ENCODE data around the gene UQCC3.
"Not testable (repeated sequence)": the region's sequence is repeated elsewhere in the genome, so short reads cannot be mapped to it uniquely, and the experiment has no call there.

UQCC3 gene

GRCh38 chr11:62703921-62704320 lies 32.4 kb downstream of the UQCC3 start:
- DNase-seq (ENCODE audit: low read depth), result not testable (repeated sequence)

GRCh38 chr11:62705413-62705812 lies 33.9 kb downstream of the UQCC3 start:
- no peak for DNase-seq (ENCODE audit: low read depth)

DNA sequence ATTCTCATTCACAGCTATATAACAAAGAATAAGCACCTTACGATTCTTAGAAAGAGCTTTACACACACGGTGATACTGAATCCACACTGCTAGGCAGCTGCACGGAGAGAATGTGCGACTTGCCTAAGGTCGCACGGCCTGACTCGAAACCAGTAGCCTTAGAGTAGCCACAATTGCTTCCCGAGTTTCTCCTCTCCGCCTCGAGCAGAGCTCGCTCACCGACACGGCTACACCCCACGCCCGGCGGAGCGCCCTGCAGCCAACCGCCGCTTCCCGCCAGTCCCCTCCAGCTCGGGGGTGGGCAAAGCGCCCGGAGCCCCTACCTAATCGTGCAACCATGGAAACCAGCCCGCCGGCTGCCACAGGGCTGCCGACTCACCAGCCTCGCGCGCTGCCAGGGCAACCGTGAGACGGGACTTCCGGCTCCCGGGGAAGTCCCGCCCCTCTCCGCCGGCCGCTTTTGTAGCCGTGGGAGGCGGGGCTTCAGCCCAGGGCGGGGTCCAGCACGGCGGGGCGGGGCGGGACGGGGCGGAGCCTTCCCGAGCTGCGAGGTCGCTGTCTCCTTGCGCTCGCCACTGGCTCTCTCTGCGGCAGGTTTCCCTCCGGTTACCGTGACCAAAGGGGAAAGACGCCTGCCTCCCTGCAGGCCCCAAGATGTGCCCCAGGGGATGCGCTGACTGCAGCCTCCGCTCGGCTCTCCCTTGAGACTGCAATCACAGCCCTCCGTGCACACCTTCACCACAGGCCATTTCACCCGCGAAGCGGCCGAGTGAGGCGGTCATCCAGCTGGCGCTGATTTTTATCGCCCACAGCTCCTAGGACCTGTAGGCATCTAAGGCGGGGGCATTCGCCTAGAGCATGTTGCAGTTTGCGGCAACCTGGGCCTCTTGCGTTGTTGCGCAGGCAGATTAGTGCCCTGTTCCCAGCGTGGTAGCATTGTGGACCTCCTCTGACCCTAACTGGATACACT lies 34.7 kb downstream of the UQCC3 start:
- peak; percentile 74 for DNase-seq (ENCODE audit: low read depth)

DNA sequence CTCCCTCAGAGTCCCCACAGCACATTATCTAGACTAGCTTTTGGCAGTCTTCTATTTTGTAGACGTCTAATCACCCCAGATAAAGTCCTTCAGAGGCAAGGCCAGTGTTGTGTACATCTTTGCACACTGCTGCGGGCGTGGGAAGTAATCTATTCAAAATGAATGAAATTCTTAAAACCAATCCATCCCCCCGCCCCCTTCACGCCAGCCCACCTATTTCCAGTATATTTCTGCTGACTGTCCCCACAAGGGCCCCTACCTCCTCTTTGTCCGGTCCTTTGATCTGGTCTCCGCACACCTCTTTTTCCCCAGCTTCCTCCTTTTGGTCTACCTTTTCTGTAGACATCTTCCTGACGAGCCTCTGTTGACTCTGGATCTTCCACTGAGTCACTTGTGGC lies 35.4 kb downstream of the UQCC3 start:
- DNase-seq (ENCODE audit: low read depth), result no peak

DNA sequence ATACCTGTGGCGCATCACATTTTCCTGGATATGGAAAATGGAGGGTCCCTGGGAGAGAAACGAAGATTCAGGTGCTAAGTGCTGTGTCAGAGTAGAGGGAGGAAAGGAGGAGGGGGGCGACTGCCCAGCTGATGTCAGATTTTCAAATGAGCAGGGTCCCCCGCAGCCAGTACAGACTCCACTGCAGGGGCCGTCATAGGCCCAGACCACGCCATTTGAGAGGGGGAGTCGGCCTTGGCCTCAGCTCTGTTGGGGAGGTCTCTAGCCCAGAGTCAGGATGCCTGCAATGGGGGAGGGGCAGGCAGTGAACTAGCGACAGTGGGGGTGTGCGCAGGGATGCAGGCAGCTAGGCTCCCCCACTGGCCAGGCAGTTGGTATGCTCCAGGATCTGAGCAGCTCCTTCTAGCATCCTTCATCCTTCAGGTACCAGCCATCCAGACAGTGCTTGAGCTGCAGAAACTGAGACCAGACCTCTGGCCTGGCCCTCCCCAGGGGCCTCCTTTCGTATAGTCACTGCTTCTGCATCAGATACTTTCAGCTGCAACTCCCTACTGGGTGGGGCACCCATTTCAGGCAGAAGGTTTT lies 35.9 kb downstream of the UQCC3 start, which contains the start of the genes BSCL2 and GNG3:
Gene BSCL2, minus strand, starts transcription at position 148 of the 585 bp plus-strand sequence. CDS start 229 bp downstream, outside the sequence.
Gene GNG3, plus strand, starts transcription at position 400 of the 585 bp plus-strand sequence. CDS start 620 bp downstream, outside the sequence.
- DNase-seq (ENCODE audit: low read depth), result no peak

GRCh38 chr11:62708392-62708791 lies 36.9 kb downstream of the UQCC3 start:
- no peak for DNase-seq (ENCODE audit: low read depth)

DNA sequence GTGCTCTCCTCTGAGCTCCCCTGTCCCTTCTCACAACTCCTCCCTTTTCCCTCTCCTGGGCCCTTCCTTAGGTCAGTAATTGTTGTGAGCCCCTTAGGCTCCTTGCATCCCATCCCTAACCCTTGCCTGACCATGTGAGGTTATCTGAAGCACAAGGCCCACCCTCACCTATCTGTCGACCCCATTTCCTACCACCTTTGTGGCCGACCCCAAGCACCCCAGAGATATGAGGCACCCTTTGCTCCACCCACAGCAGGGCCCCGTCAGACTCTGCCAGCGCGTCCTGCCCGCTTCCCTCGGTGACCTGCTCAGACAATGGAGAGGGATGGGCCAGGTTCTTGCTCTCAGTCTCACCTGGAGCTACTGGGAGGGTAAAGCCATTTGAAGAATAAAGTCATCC lies 37.3 kb downstream of the UQCC3 start:
- no peak for DNase-seq (ENCODE audit: low read depth)

- no peak for DNase-seq (ENCODE audit: low read depth)
These were observed 38.0 kb downstream of the UQCC3 start for GRCh38 chr11:62709247-62710000.

DNA sequence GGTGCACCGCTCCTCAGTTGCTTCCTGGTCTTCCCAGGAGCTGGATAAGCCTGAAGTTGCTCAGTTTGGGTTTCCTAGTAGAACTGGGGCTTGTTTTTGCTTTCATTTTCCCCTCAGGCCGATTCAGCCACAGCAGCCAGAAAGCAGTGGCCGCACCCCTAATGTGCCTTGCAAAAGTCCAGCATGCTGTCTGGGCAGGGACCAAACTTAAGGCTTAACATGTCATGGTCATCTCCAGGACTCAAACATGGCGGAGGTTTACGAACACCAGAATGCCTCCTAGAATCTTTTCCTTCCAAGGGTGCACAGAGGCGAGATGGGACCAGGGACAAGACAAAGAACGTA lies 38.5 kb downstream of the UQCC3 start:
- no peak for DNase-seq (ENCODE audit: low read depth)

DNA sequence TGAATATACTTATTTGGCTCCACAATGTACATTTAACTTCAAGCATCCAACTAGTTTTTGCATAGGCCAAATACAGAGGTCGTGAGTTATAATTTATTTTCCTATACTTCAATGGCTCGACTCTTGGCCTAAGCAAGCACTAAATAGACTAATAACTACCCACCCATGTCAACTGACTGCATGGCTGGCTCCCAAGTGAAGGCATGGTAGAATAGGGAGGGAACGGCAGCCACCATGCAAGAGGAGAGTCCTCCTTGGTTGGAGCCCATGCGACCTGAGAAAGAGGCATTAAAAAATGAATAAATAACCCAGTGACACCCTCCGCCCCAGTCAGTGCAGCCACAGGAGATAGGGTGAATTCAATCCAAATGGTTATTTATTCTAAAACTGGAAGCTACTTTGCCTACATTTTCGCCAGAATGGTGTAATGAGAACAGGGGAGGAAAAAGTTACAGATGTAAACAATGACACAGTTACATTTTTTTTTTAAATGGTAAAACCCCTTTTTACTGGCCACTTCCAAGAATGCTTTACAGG lies 40.9 kb downstream of the UQCC3 start:
- no peak for DNase-seq (ENCODE audit: low read depth)

GRCh38 chr11:62712861-62713260 lies 41.4 kb downstream of the UQCC3 start:
- no peak for DNase-seq (ENCODE audit: low read depth)

DNA sequence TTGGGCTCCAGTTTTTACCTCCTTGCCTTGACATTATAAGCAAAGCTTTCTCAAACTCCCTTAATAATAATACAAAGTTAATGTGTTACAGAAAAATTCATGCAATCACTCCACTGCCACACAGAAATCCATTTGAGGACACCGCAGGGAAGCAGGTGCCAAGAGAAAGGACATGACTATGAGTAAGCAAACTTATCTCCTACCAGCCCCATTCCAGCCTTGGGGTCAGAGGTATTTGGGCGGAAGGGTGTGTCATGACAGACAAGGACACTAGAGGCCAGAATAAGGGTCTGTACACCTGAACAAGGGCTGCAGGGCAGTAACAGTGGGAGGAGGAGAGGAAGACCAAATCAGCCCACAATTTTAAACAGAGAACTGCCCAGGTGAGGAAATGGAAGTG lies 41.9 kb downstream of the UQCC3 start:
- no peak for DNase-seq (ENCODE audit: low read depth)

DNA sequence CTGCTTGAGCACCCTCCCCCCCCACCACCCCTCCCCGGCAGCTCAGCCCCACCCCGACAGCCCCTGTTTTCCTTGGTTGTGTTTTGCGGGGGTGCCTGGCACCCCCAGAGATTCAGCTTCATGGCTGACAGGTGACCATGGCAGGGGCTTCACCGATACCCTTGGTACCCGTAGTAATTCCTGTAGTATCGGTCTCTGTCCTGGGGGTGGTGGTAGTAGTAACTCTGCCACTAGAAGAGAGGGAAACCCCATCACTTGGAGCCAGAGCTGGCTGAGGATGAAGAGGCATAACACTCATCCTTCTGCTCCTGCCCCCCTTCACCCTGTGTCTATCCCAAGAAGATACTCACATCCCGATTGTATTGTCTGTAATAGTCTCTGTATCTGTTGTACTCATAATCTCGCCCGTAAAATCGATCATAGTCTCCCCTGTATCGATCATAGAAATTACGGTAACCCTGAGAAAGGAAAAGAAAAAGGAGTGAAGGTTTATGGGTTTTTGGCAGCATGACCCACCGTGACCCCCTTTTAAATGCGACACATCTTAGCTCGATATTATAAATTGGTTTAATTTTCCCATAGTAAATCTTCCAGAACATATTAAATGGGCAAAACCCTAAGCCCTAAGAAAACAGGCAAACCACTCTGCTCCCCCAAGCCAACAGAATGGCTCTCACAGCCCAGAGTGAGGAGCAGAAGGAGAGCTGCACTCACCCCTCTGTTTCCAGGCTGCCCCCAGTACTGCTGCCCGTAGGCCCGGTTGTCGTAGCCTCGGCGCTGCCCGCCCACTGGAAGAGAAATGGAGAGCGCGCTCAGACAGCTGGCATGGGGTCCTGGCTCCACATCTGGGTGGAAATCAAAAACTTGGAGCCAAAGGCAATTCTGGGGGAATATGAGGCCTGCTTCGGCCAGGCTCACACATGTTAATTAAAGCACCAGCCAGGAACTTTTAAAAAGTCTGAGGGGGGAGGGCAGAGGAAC lies 44.0 kb downstream of the UQCC3 start:
- DNase-seq (ENCODE audit: low read depth), result no peak

GRCh38 chr11:62716206-62716605 lies 44.7 kb downstream of the UQCC3 start:
- no peak for DNase-seq (ENCODE audit: low read depth)

DNA sequence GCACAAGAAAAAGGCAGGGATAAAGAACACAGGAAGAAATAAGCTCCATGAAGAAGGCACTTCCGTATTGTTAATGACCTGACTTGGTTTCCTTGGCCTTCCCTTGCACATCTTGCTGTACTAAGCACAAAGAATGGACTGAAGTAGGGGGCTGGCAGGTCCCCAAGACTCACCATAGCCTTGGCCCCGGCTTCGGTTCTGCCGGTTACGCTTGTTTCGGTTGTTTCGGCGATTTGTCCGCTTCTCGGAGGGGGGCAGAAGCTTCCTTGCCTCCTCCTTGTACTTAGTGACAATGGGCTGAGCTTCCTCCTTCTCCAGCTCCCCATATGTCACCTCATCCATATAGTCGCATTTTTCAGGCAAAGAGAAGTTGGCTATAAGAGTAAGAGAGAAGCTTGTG lies 45.3 kb downstream of the UQCC3 start:
- no peak for DNase-seq (ENCODE audit: low read depth)

DNA sequence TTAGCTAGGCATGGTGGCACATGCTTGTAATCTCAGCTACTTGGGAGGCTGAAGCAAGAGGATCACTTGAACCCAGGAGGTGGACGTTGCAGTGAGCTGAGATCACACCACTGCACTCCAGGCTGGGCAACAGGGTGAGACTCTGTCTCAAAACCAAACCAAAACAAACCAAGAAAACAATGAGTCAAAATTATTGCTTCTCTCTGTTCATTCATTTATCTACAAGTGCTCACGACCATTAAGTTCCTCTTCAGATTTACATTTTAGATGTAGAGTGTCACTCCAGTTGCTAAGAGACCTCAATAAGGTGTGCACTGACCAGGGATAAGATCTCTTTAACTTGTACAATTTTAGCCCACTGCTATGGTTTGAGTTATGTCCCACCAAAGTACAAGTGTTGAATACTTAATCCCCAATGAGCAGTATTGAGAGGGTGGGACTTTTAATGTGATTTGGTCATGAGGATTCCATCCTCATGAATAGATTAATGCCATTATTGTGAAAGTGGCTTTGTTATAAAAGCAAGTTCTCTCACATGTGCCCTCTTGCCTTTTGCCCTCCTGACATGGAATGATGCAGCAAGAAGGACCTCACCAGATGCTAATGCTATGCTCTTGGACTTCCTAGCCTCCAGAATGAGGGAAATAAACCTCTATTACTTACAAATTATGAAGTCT lies 48.0 kb downstream of the UQCC3 start:
- DNase-seq (ENCODE audit: low read depth), result no peak

DNA sequence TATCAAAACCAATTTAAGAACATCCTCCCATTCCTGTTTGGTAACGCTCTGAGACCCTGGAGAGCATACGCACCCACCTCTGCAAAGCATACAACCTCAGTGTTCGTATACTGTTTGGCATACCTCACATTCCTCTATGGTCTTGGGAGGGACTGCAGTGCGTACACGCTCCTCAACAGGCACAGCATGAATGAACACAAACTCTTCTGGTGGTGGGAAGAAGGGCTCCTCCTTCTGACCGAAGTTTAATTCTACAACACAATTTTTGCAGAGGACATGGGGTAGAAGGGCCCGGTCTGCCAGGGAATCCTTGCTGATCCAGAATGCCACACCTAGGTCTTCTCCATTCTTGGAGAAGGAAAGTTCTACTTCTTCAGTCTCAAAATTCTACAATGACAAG lies 50.5 kb downstream of the UQCC3 start:
- DNase-seq (ENCODE audit: low read depth), result no peak
